OCI-LY3 (cell line): ENCODE data around the gene APBA3.

Source experiments
- EZH2phosphoT487 ChIP-seq: fragments of 200-600 bp; shearing (Covaris generic); IDR thresholded peaks from 2 replicates; pipeline ENCODE4 v1.6.1; 2018; ENCODE audit warnings: antibody characterized with exemption, mixed run types, low read depth
- TF ChIP-seq, protein P1 (sequence below): fragments of 200-600, 300-600 bp; sonication (generic); IDR thresholded peaks from 2 replicates; pipeline ENCODE4 v1.5.1; 2014; ENCODE audit warnings: antibody characterized with exemption, low read length, low read depth

DNA sequence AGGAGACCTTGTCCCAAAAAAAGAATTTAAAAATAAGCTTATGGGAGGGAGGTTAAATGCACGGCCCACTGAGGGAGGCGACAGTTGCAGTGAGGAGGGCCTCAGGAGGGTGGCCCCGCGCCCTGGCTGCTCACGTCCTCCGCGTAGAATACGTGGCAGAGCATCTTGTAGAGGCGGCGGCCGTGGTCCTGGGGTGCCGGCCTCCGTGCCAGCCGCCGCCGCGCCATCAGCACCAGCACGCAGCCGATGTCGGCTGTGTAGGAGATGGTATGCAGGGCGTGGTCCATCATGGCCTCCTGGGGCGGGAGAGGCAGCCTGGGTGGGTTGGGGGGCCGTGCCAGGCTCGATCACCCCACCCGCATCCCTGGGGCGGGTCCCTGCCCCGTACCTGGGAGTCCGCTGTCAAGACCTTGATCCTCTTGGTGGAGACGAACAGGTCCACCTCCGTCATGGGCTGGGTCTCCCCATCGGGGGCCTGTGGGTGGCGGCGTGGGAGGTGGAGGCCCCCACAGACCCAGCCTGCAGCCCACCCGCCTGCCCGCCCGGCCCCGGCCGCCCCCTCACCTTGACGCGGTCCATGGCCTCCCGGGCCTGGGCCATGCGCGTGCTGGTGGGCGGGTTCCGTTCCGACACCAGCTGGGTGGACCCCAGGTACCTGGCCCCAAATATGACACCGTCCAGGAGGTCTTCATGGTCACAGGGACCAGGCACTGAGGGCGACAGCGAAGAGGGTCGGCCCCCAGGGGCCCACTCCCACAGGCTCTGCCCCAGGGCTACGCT, 7.7 kb downstream of the APBA3 start:
- TF ChIP-seq, protein P1, sequence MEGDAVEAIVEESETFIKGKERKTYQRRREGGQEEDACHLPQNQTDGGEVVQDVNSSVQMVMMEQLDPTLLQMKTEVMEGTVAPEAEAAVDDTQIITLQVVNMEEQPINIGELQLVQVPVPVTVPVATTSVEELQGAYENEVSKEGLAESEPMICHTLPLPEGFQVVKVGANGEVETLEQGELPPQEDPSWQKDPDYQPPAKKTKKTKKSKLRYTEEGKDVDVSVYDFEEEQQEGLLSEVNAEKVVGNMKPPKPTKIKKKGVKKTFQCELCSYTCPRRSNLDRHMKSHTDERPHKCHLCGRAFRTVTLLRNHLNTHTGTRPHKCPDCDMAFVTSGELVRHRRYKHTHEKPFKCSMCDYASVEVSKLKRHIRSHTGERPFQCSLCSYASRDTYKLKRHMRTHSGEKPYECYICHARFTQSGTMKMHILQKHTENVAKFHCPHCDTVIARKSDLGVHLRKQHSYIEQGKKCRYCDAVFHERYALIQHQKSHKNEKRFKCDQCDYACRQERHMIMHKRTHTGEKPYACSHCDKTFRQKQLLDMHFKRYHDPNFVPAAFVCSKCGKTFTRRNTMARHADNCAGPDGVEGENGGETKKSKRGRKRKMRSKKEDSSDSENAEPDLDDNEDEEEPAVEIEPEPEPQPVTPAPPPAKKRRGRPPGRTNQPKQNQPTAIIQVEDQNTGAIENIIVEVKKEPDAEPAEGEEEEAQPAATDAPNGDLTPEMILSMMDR, result no peak
- TF ChIP-seq EZH2phosphoT487, result no peak
